C4-2B (cell line): ENCODE measurements around the gene PIWIL4.

Experiments
- H3K27ac ChIP-seq: fragments of 450-650 bp; 2 replicates; pipeline ENCODE4 v1.5.1; 2017
- ZFX ChIP-seq: fragments of 450-650 bp; IDR thresholded peaks from 2 replicates; pipeline ENCODE4 v1.6.1; 2017
- TF ChIP-seq, protein P1 (sequence below): fragments of 450-650 bp; conservative IDR thresholded peaks from 2 replicates; pipeline ENCODE4 v1.5.1; 2017; ENCODE audit warnings: mild to moderate bottlenecking

Gene PIWIL4

DNA sequence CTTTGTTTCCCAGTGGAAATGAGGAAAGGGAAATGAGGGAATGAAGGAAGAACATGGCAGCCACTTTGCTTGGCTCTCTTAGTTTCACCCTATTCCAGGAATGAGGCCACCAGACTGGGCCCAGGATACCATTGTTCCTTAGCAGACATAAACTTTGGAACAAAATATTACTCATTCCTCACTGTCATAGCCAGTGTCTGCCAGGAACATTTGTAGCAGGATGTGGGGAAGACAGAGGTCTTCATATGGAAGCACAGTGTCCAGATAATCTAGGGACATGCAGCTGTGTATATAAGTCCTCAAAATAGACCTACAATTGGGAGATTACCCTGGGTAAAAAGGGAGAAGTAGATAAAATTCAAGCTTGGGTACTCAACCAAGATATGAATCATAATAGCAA, 38.6 kb upstream of the PIWIL4 start:
- no peak for TF ChIP-seq ZFX
- TF ChIP-seq, protein P1, sequence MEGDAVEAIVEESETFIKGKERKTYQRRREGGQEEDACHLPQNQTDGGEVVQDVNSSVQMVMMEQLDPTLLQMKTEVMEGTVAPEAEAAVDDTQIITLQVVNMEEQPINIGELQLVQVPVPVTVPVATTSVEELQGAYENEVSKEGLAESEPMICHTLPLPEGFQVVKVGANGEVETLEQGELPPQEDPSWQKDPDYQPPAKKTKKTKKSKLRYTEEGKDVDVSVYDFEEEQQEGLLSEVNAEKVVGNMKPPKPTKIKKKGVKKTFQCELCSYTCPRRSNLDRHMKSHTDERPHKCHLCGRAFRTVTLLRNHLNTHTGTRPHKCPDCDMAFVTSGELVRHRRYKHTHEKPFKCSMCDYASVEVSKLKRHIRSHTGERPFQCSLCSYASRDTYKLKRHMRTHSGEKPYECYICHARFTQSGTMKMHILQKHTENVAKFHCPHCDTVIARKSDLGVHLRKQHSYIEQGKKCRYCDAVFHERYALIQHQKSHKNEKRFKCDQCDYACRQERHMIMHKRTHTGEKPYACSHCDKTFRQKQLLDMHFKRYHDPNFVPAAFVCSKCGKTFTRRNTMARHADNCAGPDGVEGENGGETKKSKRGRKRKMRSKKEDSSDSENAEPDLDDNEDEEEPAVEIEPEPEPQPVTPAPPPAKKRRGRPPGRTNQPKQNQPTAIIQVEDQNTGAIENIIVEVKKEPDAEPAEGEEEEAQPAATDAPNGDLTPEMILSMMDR = no peak
- H3K27ac ChIP-seq = no peak overlapping the region

DNA sequence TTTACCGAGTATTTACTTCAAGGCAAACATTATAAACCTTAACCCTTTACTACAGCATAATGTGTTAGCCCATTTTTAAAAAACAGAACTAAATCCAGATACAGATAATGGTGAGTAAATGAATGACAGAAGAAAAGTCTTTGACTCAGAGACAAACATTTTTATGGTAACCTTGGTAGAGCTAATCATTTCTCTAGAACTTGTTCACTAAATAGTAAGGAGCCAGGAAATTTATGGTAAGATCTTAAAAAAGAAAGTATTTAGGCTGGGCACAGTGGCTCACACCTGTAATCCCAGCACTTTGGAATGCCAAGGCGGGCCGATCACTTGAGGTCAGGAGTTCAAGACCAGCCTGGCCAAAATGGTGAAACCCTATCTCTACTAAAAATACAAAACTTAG, 35.0 kb upstream of the PIWIL4 start:
- H3K27ac ChIP-seq = no peak overlapping the region

DNA sequence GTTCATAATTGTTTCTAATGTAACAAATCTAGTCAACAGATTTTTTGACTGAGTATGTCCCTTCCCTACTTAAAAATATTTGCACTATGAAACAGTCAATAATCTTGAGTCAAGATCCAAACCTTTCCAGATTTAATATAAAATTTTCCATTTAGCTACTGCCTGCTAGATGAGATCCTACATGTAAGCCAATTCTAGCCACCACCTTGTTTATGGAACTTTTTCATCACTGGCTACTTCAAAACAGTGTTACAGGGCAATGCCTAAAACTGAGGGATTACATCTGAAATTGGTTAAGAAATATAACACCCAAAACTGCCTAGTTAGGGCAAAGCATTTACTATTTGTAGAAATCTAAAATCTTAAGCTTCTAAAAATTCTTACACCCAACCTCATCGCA, 34.0 kb upstream of the PIWIL4 start:
- TF ChIP-seq ZFX = no peak
- TF ChIP-seq, protein P1 = no peak
- H3K27ac ChIP-seq = no peak overlapping the region

More for the DNA sequence above, 35.0 kb upstream of the PIWIL4 start:
- TF ChIP-seq, protein P1 = no peak

DNA sequence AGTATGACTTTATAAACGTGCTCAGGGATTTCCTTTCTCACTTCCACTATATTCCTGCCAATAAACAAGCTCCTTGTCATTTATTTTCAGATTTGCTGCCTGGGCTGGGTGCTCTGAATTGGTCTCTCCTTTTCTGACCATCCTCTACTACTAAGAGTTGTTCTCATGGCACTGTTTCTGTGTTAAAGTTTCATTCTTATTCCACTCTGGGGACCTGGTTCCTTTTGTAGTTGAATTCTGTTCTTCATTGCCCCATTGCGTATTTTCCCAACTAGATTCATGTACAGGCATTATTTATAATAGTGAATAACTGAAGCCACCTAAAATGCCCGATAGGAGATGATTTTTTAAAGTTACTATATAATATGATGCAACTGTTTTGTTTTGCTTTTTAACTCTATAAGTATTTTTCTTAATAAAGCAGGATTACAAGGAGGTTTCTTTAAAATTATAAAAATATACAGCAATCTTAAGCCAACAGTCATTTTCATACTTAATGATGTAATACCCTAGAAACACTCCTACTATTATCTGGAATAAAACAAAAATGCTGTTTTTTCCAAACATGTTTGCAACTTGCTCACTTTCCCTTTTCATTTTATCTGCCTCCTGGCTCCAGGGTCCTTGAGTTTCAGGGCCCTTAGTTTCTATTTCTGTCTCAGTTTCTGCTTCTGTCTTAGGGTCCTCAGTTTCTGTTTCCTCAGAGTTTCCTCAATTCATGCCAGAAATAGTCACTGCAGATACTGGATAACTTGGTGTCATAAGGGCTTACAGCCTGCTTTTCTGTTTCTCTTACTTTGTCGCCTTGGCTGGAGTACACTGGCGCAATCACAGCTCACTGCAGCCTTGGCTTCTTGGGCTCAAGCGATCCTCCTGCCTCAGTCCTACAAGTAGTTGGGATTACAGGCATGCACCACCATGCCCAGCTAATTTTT, 33.2 kb upstream of the PIWIL4 start:
- no peak overlapping the region for H3K27ac ChIP-seq
- no peak for TF ChIP-seq ZFX
- TF ChIP-seq, protein P1 = no peak

DNA sequence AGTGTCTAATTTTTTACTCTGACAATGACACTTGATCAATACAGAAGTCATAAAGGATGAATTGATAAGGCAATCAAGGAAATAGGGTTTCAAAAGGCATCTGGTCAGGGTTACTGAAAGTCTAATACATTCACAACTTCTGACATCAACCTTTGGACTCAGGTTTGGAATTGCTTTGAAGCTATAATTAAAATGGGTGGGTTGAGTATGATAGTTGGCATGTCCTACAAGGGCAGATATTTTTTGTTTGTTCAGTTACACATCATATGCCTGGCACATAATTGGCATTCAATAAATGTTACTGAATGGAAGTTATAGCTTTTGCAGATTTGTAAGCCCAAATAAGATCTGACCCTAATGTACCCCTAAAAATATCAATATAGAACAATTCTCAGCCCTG, 30.8 kb upstream of the PIWIL4 start:
- no peak overlapping the region for H3K27ac ChIP-seq
- TF ChIP-seq, protein P1 = no peak
- no peak for TF ChIP-seq ZFX

DNA sequence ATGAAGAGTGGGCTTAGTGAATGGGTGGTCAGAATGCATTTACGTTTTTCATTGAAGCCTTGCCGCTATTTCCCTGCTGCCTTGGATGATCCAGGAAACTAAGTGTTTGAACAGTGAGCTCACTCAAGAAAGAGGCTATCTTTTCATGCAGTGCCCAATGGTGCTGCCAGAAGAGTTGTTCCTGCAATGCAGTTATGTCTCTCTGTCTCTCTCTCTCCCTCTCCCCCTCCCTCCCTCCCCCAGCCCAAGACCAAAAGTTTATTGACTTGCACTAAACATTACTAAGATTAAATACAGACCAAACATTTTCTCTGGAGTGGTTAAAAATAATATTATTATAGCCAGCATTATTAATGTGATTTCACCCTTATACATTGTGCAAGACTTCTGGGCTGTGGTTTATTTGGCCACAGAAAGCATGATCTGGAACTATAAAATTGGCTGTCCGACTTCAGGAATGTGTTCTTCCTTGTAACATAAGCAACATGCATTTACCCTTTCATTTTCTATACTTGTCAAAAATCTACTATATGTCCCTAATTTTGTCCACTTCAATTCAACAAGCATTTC, 30.1 kb upstream of the PIWIL4 start:
- no peak for TF ChIP-seq ZFX
- TF ChIP-seq, protein P1 = no peak
- H3K27ac ChIP-seq = no peak overlapping the region

DNA sequence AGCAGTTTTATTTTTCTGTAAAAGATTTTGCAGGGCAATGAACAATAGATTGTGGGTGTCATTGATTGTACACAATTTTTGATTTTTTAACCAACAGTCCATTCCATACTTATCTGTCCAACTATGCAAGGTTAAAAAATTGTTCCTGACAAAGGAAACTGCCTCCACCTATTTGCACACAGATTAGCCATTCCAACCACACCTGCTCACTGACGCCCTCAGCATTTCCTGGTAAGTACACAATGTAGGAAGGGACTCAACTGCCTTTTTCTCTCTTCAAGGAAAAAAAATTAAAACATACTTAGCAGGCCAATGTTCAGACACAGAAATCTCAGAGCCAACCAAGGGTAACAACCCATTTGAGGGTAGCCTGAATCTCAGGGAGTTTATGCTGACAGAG, 27.7 kb upstream of the PIWIL4 start:
- H3K27ac ChIP-seq = no peak overlapping the region
- TF ChIP-seq, protein P1 = no peak
- TF ChIP-seq ZFX = no peak
